Amniotic stem cell (primary cell): ENCODE results near the gene FMN2.

Experiments
- DNase-seq: peaks from one replicate; lab custom pipeline; 2025; lab: John Stamatoyannopoulos, UW

The FMN2 gene

GRCh38 chr1:240098534-240098933 lies 6.9 kb downstream of the FMN2 start:
- DNase-seq = no peak

- no peak for DNase-seq
Observed at GRCh38 chr1:240099329-240099728, 7.6 kb downstream of the FMN2 start.

- no peak for DNase-seq
Observed at GRCh38 chr1:240099748-240100147, 8.1 kb downstream of the FMN2 start.

GRCh38 chr1:240100371-240100934 lies 8.8 kb downstream of the FMN2 start:
- DNase-seq = no peak

GRCh38 chr1:240101306-240101705 lies 9.6 kb downstream of the FMN2 start:
- no peak for DNase-seq

GRCh38 chr1:240101737-240102136 lies 10.1 kb downstream of the FMN2 start:
- no peak for DNase-seq

GRCh38 chr1:240104672-240105071 lies 13.0 kb downstream of the FMN2 start:
- no peak for DNase-seq

- no peak for DNase-seq
Observed at GRCh38 chr1:240107058-240107684, 15.5 kb downstream of the FMN2 start.

GRCh38 chr1:240109130-240109529 lies 17.4 kb downstream of the FMN2 start:
- DNase-seq = no peak

- no peak for DNase-seq
Observed at GRCh38 chr1:240109920-240110636, 18.4 kb downstream of the FMN2 start.

GRCh38 chr1:240111558-240111957 lies 19.9 kb downstream of the FMN2 start:
- DNase-seq = no peak

- DNase-seq = no peak
Observed at GRCh38 chr1:240114222-240114621, 22.5 kb downstream of the FMN2 start.

GRCh38 chr1:240115831-240116230 lies 24.1 kb downstream of the FMN2 start:
- no peak for DNase-seq

GRCh38 chr1:240116831-240117769 lies 25.4 kb downstream of the FMN2 start:
- no peak for DNase-seq

- DNase-seq = no peak
Observed at GRCh38 chr1:240117930-240118329, 26.2 kb downstream of the FMN2 start.

GRCh38 chr1:240122639-240123613 lies 31.2 kb downstream of the FMN2 start:
- DNase-seq = no peak

GRCh38 chr1:240126821-240127220 lies 35.1 kb downstream of the FMN2 start:
- DNase-seq = no peak

- no peak for DNase-seq
Observed at GRCh38 chr1:240128366-240128765, 36.7 kb downstream of the FMN2 start.

GRCh38 chr1:240134113-240134512 lies 42.4 kb downstream of the FMN2 start:
- DNase-seq = no peak

- DNase-seq = no peak
Observed at GRCh38 chr1:240134596-240134995, 42.9 kb downstream of the FMN2 start.

GRCh38 chr1:240136402-240136801 lies 44.7 kb downstream of the FMN2 start:
- DNase-seq = no peak
